DLD1 (cell line): ENCODE results near the gene TGFBR3.

Source experiments
- in situ Hi-C: cut with HindIII; loops from 2 replicates; pipeline ENCODE4 v1.10.0; 2017; ENCODE audit warnings: low sequenced_read_pairs

TGFBR3 gene

DNA sequence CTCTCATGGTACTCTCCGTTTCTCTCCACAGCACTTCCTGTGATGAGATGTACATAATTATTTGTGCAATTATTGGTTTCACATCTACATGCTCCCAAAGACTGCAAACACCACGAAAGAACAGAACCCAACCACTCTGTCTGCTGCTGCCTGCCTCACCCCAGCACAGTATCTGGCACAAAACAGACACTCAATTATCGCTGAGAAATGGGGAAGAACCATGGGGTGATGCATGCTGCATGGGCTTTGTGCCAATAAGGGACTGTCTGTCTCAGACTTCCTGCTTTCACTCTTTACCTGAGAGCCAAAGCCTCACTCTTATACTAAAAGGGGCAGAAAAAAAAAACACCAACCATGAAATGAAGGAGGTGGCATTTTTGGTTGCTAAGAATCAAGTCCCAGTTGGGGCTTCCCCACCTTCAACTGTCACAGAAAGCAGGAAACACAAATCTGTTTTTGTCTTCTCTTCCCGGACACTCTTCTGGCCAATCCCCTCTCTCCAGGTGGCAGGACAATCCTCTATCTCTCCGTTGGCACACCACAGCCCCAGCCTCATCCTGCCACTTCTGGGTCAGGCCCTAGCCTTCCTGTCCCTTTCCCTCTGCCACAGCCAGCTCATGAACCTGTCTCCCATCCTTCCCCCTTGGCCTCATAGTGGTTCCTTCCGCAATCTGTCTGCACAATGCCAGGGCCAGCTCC is 82.0 kb downstream of the TGFBR3 start:
- in situ Hi-C loops, result no loop called here

- in situ Hi-C loops, result no loop called here
Observed at GRCh38 chr1:91803123-91803522, 82.8 kb downstream of the TGFBR3 start.

GRCh38 chr1:91801496-91802115 is 84.3 kb downstream of the TGFBR3 start:
- in situ Hi-C loops, result no loop called here

DNA sequence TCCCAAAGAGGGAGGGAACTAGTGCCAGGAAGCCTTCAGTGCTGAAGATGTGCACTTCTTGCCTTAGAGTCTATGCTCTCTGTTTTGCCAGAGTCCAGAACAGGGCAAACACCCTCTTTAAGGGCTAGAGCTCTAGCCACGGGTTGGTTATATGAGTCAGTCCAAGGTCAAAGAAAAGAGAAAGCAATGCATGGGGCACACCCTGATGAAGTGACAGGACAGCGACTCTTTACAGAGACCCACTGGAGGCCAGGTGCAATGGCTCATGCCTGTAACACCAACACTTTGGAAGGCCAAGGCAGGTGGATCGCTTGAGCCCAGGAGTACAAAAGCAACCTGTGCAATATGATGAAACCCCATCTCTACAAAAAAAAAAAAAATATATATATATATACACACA is 86.1 kb downstream of the TGFBR3 start:
- in situ Hi-C loops, result no loop called here

- in situ Hi-C loops, result no loop called here
Observed at GRCh38 chr1:91799159-91799558, 86.8 kb downstream of the TGFBR3 start.

DNA sequence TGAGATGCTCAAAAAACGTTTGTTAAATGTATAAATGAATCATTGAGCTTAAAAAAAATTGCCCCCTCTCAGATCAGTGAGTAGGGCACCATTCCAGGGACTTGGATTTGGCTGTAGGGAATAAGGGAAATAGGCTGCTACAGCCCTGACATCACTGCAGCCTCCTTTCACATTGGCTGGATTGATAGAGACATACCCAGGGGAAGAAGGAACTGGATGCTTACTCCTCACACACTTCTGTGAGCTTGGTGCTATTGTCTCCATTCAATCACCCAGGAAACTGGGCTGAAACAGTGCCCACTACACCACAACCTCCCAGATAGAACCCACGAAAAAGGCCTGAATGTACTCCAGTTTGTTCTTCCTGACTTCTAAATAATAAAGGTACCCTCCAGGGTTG is 87.2 kb downstream of the TGFBR3 start:
- in situ Hi-C loops, result no loop called here

DNA sequence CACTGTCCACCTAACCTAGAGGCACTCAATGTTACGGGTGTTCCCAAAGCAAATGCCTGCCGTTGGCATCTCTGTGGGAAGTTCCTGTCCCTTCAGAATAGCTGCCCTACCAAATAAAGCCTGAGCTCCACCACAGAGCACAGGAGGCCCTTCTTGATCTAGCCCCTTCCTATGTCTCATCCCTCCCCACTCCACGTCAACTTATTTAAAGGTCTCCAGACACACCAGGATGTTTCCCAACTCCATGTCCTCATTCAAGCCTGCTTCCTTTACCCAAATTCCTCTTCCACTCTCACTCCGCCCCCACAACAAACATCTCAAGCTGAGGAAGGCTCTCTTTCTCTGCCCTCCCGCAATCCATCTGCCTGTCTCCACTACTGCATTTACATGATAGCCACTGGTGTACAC is 87.7 kb downstream of the TGFBR3 start:
- in situ Hi-C loops, result no loop called here

GRCh38 chr1:91797164-91797563 is 88.8 kb downstream of the TGFBR3 start:
- in situ Hi-C loops, result no loop called here

GRCh38 chr1:91796390-91796654 is 89.6 kb downstream of the TGFBR3 start:
- in situ Hi-C loops, result no loop called here

GRCh38 chr1:91795591-91796389 is 90.2 kb downstream of the TGFBR3 start:
- in situ Hi-C loops, result no loop called here

- in situ Hi-C loops, result no loop called here
Observed at GRCh38 chr1:91793877-91794276, 92.1 kb downstream of the TGFBR3 start.

GRCh38 chr1:91793189-91793588 is 92.8 kb downstream of the TGFBR3 start:
- in situ Hi-C loops, result no loop called here

DNA sequence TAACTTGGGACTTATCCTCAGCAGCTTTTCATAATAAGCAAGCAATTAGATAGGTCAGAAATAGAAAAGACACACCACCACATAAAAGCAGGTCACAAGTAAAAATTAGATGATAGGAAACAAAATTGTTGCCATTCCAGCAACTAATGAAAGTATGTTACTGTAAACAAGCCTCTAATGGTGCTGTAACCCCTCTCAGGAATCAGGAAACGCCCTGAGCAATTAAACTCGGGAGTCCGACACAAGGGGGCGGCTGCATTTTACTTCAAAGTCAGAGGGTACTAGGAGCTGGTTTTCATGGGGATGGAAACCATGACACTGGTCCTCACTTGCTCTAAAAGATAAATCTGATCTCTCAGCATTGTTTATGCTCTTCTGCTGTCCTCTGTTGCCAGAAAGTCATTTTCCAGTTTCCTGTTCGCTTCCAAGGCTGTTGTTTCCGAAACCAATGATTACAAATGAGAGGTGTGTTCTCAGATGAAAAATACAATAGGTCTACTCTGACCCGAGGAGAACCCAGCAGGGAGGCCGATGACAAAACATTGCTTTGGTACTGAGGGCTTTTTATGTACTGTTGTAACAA is 93.4 kb downstream of the TGFBR3 start:
- in situ Hi-C loops, result no loop called here

DNA sequence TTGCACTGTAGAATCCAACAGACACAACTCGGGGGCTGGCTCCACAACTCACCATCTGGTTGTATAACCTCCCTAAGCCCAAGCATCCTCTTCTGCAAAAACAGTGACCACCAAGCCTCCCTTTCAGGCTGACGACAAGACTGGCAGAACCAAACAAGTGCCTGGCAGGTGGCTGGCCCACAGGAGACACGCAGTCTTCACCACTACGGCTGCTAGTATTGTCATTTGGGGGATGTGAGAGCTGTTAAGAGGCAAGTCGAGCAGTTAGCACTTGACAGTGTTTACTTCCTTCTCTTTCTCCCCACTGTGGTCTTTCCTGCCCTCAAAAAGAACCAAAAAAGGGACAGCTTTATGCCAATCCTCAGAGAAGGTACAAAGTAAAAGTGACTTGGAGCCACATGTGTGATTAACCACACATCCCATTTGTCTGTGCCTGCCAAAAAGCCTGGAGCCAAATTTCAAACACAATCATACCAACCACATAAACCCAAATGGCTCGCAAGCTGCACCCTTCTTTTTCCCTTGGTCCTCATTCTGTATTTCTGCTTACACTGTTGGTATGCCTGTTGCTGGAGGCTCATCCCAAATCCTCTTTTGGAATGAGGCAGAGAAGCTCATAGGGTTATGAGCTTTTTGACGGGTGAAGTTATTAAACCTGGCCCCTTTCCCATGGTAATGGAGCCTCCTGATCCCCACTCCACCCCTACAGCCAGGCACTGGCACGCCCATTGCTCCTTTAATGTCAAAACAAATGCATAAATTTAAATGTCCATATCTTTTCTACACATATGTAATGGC is 94.1 kb downstream of the TGFBR3 start:
- in situ Hi-C loops, result no loop called here

DNA sequence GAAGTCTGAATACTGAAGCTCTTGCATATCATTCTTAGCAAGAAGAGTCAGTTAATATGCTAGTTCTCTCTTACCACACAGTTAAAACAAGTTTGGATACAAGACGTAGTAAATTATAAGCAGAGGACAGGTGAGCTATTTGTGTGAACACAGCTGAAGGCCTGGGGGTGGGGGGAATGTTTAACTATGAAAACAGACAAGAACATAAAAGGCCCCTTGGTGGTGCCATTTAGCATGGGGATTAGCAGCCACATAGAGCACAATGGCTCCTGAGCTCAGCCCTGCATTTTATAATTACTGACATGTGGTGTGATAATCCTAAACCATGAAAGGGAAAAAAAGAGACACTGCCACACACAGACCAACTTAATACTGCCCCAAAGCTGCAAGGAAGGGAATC is 94.8 kb downstream of the TGFBR3 start:
- in situ Hi-C loops, result no loop called here

DNA sequence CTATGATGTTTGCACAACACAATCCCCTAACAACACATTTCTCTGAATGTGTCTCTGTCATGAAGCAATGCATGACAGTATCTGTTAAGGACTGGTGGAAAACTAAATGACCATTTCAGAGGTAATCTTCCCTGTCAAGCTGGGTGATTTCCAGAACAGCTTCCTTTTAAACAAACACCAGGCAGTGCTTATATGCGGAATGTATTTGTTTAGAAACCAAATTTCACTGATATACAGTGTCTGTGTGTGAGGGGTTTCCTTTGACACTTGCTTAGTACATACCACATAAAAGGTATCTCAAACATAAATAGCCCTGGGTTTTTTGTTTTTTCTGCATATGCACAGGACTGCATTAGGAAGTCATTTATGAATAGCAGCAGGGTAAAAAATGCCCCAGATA is 95.6 kb downstream of the TGFBR3 start:
- in situ Hi-C loops, result no loop called here

- in situ Hi-C loops, result no loop called here
Observed at GRCh38 chr1:91789273-91789997, 96.5 kb downstream of the TGFBR3 start.

GRCh38 chr1:91787919-91788318 is 98.0 kb downstream of the TGFBR3 start:
- in situ Hi-C loops, result no loop called here

- in situ Hi-C loops, result no loop called here
Observed at GRCh38 chr1:91784616-91785015, 101.3 kb downstream of the TGFBR3 start.

- in situ Hi-C loops, result no loop called here
Observed at GRCh38 chr1:91784191-91784590, 101.8 kb downstream of the TGFBR3 start.
